Amniotic stem cell (primary cell): ENCODE data around the gene SCN2A.
A peak's percentile ranks its signal among the peaks of the same experiment; 100 is the strongest.

ENCODE experiments used
- DNase-seq: peaks from one replicate; lab custom pipeline; 2025; lab: John Stamatoyannopoulos, UW

Gene SCN2A

GRCh38 chr2:165239230-165239629, at the start of gene SCN2A:
Gene SCN2A (plus strand): TSS chr2:165239414. CDS start chr2:165295824, 56,410 bp downstream.
- no peak for DNase-seq

- DNase-seq = no peak
Measured at GRCh38 chr2:165191096-165191728, 48.0 kb upstream of the SCN2A start.

- DNase-seq = no peak
Measured at GRCh38 chr2:165192729-165193128, 46.5 kb upstream of the SCN2A start.

GRCh38 chr2:165193178-165193777, 45.9 kb upstream of the SCN2A start:
- DNase-seq = no peak

- no peak for DNase-seq
Measured at GRCh38 chr2:165196411-165196810, 42.8 kb upstream of the SCN2A start.

- no peak for DNase-seq
Measured at GRCh38 chr2:165197346-165197745, 41.9 kb upstream of the SCN2A start.

- no peak for DNase-seq
Measured at GRCh38 chr2:165198181-165198580, 41.0 kb upstream of the SCN2A start.

- DNase-seq = no peak
Measured at GRCh38 chr2:165202239-165202638, 37.0 kb upstream of the SCN2A start.

- peak; percentile 33 for DNase-seq
Measured at GRCh38 chr2:165203689-165204559, 35.3 kb upstream of the SCN2A start, which contains the start of gene SCN3A. Gene SCN3A (minus strand): TSS chr2:165204050. CDS start chr2:165176394, 27,656 bp downstream.

- DNase-seq = no peak
Measured at GRCh38 chr2:165205865-165206264, 33.3 kb upstream of the SCN2A start.

GRCh38 chr2:165208094-165208493, 31.1 kb upstream of the SCN2A start:
- no peak for DNase-seq

- DNase-seq = no peak
Measured at GRCh38 chr2:165214093-165214492, 25.1 kb upstream of the SCN2A start.

GRCh38 chr2:165219481-165219880, 19.7 kb upstream of the SCN2A start:
- no peak for DNase-seq

GRCh38 chr2:165224941-165225340, 14.3 kb upstream of the SCN2A start:
- DNase-seq = no peak

GRCh38 chr2:165227571-165227970, 11.6 kb upstream of the SCN2A start:
- DNase-seq = no peak

- DNase-seq = no peak
Measured at GRCh38 chr2:165237056-165237455, 2.2 kb upstream of the SCN2A start.

- DNase-seq = peak; percentile 24
Measured at GRCh38 chr2:165238295-165238694, 919 bp upstream of the SCN2A start.

GRCh38 chr2:165239856-165240515, 772 bp downstream of the SCN2A start:
- no peak for DNase-seq

GRCh38 chr2:165240916-165241315, 1.7 kb downstream of the SCN2A start:
- no peak for DNase-seq

GRCh38 chr2:165245081-165245793, 6.0 kb downstream of the SCN2A start:
- no peak for DNase-seq

GRCh38 chr2:165248238-165248637, 9.0 kb downstream of the SCN2A start:
- DNase-seq = no peak

GRCh38 chr2:165251366-165251765, 12.2 kb downstream of the SCN2A start:
- no peak for DNase-seq
